Measurements from ENCODE around the gene EXOC4. TPM values are rescaled to one million over a fixed set of nuclear protein-coding genes. Genes with fewer than 3 reads are reported as not detected.

The EXOC4 gene
- total RNA-seq, 2 donors from 2014 or later, result 62.0 to 146 TPM

DNA sequence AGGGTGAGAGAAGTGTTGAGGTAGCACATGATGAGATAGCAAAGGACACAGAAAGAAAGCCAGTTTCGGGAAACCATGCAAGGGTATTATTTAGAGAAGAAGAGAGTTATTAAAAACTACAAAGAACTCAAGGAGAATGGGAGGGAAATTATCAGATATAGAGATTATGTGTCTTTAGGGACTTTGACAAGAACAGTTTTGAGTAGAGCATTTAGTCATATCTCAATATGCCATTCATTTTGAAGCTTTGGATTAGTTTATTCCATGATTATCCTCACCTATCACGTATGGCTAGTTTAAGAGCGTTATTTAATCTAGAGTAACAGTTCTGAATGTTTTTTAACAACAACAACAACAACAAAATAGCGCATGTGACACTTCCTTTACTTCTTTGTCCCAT lies 409.4 kb downstream of the EXOC4 start:
- H3K4me3 ChIP-seq, result no peak overlapping the region
- no peaks in the 10 kb centered on the region for H3K36me3 ChIP-seq (replicated peaks in 1 of 2; ENCODE audit: insufficient read depth in 1 of 2, low read depth in 2 of 2)
- no peaks in the 10 kb centered on the region for H3K9me3 ChIP-seq
- no peak for TF ChIP-seq POLR2A (IDR thresholded peaks at IDR 0.05)
- TF ChIP-seq, protein P1, sequence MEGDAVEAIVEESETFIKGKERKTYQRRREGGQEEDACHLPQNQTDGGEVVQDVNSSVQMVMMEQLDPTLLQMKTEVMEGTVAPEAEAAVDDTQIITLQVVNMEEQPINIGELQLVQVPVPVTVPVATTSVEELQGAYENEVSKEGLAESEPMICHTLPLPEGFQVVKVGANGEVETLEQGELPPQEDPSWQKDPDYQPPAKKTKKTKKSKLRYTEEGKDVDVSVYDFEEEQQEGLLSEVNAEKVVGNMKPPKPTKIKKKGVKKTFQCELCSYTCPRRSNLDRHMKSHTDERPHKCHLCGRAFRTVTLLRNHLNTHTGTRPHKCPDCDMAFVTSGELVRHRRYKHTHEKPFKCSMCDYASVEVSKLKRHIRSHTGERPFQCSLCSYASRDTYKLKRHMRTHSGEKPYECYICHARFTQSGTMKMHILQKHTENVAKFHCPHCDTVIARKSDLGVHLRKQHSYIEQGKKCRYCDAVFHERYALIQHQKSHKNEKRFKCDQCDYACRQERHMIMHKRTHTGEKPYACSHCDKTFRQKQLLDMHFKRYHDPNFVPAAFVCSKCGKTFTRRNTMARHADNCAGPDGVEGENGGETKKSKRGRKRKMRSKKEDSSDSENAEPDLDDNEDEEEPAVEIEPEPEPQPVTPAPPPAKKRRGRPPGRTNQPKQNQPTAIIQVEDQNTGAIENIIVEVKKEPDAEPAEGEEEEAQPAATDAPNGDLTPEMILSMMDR (IDR thresholded peaks at IDR 0.05), result no peak
- no peaks in the 10 kb centered on the region for H3K4me1 ChIP-seq
- DNase-seq, result no peak
- 87 to 93% methylated on average over 4 of the region's 4 CpGs for WGBS, 2 donors
- ATAC-seq, result no peak
- intact Hi-C loops (cut with DNase I), result no loop called here
- H3K27ac ChIP-seq, result no peak overlapping the region
- no peaks in the 10 kb centered on the region for H3K27me3 ChIP-seq

DNA sequence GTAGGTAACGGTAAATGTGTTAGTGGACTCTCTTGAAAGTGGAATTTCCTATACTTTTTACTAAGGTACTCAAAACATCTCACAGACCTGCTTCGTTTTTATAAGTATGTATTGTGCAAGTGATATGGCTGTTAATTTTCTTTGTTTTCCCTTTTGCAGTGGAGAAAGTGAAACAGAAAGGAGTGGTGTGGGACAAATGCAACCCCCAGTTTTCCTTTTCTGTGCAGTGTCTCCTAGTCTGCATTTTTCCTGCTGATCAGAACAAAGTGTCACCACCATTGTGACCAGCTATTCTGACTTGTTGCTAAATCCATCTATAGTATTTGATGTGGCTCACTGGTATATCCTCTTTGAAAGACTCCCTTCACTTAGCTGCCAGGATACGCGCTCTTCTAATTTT lies 410.0 kb downstream of the EXOC4 start:
- Histone ChIP-seq H3K27me3 (no peaks in the 10 kb centered on the region), H3K36me3 (replicated peaks in 1 of 2; ENCODE audit: insufficient read depth in 1 of 2, low read depth in 2 of 2) (no peaks in the 10 kb centered on the region), H3K4me3 (no peak overlapping the region), H3K9me3 (no peaks in the 10 kb centered on the region), H3K4me1 (no peaks in the 10 kb centered on the region), H3K27ac (no peak overlapping the region)
- intact Hi-C loops (cut with DNase I), result no loop called here
- DNase-seq (no peak), ATAC-seq (no peak)
- no peak for TF ChIP-seq POLR2A (IDR thresholded peaks at IDR 0.05)
- TF ChIP-seq, protein P1 (IDR thresholded peaks at IDR 0.05), result no peak
- WGBS, 2 donors, result 95 to 98% methylated on average over 4 of the region's 4 CpGs

DNA sequence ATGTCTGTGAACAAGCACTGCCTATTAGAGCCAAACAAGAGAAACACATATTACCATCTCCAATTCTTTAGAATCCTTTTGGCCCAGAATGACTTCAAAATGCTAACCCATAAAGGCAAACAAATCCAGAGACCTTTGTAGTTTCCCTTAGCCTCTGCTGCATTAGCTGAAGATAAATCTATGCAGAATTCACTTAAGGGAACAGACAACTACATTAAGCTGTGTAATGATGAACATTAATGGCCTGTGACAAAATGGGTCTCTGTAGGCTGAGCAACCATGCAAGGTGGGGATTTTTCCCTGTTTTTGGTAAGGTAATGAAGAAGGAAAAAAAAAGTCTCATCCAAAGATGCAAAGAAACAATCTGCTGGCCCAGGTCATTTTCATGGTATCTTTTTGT lies 411.6 kb downstream of the EXOC4 start:
- H3K4me3 ChIP-seq, result no peak overlapping the region
- H3K27me3 ChIP-seq, result no peaks in the 10 kb centered on the region
- intact Hi-C loops (cut with DNase I), result no loop called here
- H3K36me3 ChIP-seq (replicated peaks in 1 of 2; ENCODE audit: insufficient read depth in 1 of 2, low read depth in 2 of 2), result no peaks in the 10 kb centered on the region
- H3K27ac ChIP-seq, result no peak overlapping the region
- no peaks in the 10 kb centered on the region for H3K9me3 ChIP-seq
- ATAC-seq, result no peak
- no peak for TF ChIP-seq POLR2A (IDR thresholded peaks at IDR 0.05)
- TF ChIP-seq, protein P1 (IDR thresholded peaks at IDR 0.05), result no peak
- no peak for DNase-seq
- H3K4me1 ChIP-seq, result no peaks in the 10 kb centered on the region

DNA sequence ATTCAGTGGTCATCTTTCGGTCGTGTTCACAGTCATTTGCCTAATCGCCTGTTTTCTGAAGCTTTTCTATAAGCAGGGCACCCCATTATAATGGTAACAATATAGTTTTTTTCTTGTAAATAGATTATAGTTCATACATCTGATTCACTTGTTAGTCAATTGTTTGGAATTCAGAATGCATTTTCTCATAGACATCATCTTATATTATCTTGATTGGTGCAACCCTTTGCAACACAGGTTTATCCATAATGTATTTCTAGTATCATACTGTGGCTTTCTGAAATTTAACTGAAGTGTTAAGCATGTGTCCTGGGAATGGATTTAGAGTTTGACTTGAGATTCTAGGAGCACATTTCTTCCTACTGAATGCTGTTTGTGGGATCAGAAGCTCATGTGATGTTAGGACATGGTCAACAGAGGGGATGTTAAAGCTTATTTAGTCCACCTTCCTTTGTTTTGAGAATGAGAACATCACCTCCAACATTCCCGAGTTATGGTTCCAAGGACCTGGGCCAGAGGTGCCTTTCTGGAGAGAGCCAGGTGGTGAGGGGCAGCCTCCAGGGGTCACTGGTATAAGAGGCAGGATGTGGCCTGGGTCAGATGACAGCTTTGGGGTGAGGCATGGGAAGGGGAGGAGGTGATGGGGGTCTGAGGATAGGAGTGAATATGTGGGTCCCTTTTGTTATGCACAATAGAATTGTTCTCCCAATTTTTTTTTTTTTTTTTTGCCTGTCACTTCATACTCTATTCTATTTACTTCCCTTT lies 415.6 kb downstream of the EXOC4 start:
- ATAC-seq (no peak), DNase-seq (no peak)
- intact Hi-C loops (cut with DNase I), result no loop called here
- H3K4me3 ChIP-seq, result no peak overlapping the region
- H3K27me3 ChIP-seq, result no peaks in the 10 kb centered on the region
- no peak overlapping the region for H3K27ac ChIP-seq
- H3K36me3 ChIP-seq (replicated peaks in 1 of 2; ENCODE audit: insufficient read depth in 1 of 2, low read depth in 2 of 2), result no peaks in the 10 kb centered on the region
- TF ChIP-seq POLR2A (IDR thresholded peaks at IDR 0.05), result no peak
- TF ChIP-seq, protein P1 (IDR thresholded peaks at IDR 0.05), result no peak
- WGBS, 2 donors, result 92 to 99% methylated on average over 4 of the region's 4 CpGs
- H3K9me3 ChIP-seq, result no peaks in the 10 kb centered on the region
- no peaks in the 10 kb centered on the region for H3K4me1 ChIP-seq

DNA sequence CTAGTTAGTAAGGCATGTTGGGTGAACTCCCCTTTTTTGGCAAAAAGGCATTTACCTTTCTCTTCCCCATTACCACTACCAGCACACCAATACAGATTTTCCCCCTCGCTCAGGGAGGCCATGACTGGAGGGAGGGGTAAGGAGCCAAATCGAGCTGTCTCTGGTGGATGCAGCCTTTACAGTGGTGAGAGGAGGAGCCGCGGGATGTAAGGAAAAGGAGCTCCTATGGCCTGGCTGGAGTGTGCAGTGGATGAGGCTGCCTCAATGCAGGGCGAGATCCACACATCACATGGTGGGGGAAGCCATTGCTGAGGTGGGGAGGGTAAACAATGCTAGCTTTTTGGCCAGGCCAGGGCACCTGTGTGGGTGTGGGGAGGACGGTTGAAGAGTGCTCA lies 416.2 kb downstream of the EXOC4 start:
- Histone ChIP-seq H3K27me3 (no peaks in the 10 kb centered on the region), H3K27ac (no peak overlapping the region), H3K4me3 (no peak overlapping the region), H3K9me3 (no peaks in the 10 kb centered on the region), H3K36me3 (replicated peaks in 1 of 2; ENCODE audit: insufficient read depth in 1 of 2, low read depth in 2 of 2) (no peaks in the 10 kb centered on the region), H3K4me1 (no peaks in the 10 kb centered on the region)
- intact Hi-C loops (cut with DNase I), result no loop called here
- ATAC-seq, result no peak
- WGBS, 2 donors, result 88 to 94% methylated on average over 6 of the region's 6 CpGs
- TF ChIP-seq, protein P1 (IDR thresholded peaks at IDR 0.05), result no peak
- TF ChIP-seq POLR2A (IDR thresholded peaks at IDR 0.05), result no peak
- no peak for DNase-seq
